Loucy (cell line): ENCODE data around the gene GALNT11.

Experiments used
- EZH2phosphoT487 ChIP-seq: fragments of 200-600 bp; IDR thresholded peaks from 2 replicates; pipeline ENCODE4 v1.6.1; 2018; ENCODE audit warnings: antibody characterized with exemption, mild to moderate bottlenecking, moderate library complexity, borderline replicate concordance
- TF ChIP-seq, protein P1 (sequence below): fragments of 200-600 bp; sonication (generic); conservative IDR thresholded peaks from 2 replicates; pipeline ENCODE4 v1.5.1; 2014; ENCODE audit warnings: mild to moderate bottlenecking, antibody characterized with exemption, low read length

DNA sequence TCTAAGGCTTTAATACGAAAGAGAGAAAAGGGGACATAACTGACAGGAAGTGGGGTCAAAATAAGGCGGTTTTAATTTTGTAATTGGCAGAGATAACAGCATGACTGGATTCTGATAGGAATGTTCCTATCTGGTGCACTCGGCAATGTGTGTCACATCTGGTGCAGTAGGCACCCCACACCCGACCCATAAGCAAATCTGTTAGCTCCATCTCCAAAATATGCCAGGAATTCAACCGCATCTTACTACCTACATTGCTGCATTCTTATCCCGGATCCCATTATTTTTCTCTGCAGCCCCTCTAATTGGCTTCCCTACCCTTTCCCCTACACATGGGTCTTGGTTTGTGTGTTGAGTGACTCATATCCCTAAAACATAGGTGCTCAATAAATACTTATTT, 19.1 kb upstream of the GALNT11 start:
- no peak for TF ChIP-seq EZH2phosphoT487
- TF ChIP-seq, protein P1, sequence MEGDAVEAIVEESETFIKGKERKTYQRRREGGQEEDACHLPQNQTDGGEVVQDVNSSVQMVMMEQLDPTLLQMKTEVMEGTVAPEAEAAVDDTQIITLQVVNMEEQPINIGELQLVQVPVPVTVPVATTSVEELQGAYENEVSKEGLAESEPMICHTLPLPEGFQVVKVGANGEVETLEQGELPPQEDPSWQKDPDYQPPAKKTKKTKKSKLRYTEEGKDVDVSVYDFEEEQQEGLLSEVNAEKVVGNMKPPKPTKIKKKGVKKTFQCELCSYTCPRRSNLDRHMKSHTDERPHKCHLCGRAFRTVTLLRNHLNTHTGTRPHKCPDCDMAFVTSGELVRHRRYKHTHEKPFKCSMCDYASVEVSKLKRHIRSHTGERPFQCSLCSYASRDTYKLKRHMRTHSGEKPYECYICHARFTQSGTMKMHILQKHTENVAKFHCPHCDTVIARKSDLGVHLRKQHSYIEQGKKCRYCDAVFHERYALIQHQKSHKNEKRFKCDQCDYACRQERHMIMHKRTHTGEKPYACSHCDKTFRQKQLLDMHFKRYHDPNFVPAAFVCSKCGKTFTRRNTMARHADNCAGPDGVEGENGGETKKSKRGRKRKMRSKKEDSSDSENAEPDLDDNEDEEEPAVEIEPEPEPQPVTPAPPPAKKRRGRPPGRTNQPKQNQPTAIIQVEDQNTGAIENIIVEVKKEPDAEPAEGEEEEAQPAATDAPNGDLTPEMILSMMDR: no peak
